GM18499 (cell line): ENCODE data around the gene BMERB1.

ENCODE experiments used
- ATAC-seq: cut with Tn5 transposase; IDR thresholded peaks from one replicate; pipeline ENCODE4 v1.9.1; 2021; ENCODE audit warnings: moderate number of reproducible peaks; ENCODE audit not compliant: insufficient read depth, unreplicated experiment

Gene BMERB1

DNA sequence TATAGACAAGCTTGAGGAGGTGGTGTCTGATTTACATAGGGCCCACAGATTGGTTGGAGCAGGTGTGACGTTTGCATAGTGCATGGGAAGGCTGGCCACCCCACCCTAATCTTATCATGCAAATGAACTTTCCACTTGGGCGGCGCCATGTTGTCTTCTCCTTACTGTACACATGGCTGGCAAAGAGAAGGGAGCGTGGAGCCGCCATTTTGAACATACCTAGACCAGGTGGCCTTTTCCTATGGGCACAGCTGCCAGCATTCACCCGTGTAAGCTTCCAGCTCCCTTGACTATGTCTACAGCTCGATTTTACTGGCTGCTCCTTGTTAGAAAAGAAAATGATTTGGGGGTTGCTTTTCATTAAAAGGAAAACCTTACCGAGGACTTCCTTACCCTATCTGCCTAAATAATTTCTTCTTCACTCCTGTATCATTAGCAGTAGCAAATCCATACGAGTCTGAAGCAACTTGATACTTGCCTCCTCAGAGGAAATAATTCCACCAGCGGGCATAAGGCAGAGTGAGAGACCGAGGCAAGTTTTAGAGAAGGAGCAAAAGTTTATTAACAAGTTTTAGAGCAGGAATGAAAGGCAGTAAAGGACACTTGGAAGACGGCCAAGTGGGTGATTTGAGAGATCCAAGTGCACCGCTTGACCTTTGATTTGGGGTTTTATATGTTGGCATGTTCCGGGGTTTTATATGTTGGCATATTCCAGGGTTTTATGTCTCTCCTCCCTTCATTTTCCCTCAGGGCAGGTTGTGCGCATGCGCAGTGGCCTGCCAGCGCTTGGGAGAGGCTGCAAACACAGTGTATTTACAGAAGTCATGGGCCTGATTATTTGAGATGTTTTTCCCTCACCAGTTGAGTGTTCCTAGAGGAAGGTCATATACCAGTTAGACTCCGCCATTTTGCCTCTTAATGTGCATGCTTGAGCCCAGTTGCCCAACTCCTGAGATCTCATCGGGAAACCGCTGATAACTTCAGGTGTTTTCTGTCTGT lies 142.9 kb downstream of the BMERB1 start:
- no peak for ATAC-seq

GRCh38 chr16:15578824-15579223 lies 144.4 kb downstream of the BMERB1 start:
- no peak for ATAC-seq

GRCh38 chr16:15581127-15581815 lies 146.9 kb downstream of the BMERB1 start:
- no peak for ATAC-seq

DNA sequence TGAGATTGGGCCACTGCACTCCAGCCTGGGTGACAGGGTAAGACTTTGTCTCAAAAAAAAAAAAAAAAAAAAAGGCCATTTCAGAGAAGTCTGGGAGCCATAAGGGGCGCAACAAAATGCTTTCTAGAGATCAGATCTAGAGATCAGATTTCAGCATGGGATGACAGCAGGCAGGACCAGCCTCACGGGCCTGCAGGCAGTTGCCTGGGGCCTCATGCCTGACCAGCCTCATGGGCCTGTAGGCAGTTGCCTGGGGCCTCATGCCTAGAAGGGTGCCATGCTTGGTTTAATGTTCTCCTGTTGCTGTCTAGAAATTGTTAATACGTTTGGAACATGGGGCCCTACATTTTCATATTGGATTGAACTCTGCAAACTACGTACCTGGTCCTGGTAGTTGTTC lies 149.1 kb downstream of the BMERB1 start:
- no peak for ATAC-seq

- ATAC-seq: no peak
These were observed 151.6 kb downstream of the BMERB1 start for GRCh38 chr16:15585956-15586355.

- ATAC-seq: no peak
These were observed 152.3 kb downstream of the BMERB1 start for GRCh38 chr16:15586716-15587115.

DNA sequence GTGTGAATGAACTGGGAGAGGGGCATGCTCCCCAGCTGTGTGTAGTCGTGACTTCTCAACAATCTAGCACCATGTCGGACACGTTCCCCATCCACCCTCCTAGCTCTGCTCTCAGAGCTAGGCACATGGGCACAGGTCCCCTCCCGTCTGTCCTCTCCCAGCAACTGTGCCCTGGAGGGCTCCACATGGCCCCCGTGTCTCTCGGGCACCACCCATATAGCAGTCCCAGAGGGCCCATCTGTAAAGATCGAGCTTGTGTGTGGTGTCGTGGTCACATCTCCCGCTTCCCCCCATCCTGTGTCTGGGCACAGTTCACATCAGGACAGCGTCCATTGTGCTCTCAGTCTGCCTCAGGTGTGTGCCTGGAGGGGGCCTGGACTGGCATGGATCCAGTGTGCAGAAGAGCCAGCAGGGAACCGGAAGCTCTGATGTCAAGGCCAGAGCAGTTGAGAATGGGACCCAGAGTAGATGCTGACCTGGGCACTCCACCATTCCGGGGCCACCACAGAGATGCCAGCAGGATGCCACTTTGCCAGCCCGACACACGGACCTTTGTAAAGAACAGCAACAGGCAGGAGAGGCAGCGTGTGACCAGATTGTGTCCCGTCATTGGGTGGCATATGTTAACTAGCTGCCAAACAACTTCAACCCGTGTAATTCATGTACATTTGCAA lies 152.9 kb downstream of the BMERB1 start:
- ATAC-seq: no peak

GRCh38 chr16:15592324-15592723 lies 157.9 kb downstream of the BMERB1 start:
- no peak for ATAC-seq

DNA sequence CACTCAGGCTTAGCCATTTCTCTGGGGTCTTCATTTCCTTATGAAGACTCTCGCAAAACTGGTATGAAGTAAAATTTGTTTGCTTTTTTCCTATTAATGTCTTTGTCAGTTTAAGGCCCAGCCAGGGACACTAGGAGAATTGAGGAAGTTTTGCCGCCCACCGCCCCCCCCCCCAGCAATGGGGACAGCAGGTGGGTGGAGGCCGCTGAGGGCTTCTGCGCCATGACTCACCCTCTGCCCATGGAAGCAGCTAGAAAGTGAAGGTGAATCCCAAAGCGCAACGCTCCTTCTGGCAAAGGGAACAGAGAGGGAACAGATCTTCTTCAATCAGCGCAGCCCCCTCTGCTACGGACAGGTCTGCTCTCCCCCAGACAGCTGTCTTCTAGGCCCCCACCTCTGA lies 158.8 kb downstream of the BMERB1 start:
- ATAC-seq: no peak

DNA sequence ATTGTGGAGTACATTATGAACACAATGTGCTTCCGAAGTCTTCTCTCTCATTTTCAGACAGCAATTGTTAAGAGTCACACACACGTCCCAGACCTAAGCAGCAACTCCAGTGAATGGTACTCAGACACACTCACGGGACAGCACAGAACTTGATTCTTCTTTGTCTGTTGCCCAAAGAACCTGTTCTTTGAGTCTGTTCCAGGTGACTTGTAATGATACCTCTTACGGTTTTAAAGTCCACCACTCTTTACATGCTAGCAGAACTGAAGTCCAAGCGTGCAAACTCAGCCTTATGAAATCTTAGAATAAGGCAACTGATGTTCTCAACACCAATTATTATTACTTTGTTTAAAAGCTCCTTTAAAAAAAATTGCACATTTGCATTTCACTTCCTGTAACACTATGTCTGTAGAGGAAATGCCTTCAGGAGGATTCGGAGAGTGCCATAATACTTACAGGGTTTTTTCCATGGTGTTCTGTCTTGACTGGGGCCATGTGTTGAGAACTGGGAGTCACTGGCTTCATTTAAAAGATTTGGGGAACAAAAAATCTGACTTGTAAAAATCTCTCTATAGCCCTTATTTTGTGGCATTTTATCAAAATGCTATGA lies 160.4 kb downstream of the BMERB1 start:
- no peak for ATAC-seq

DNA sequence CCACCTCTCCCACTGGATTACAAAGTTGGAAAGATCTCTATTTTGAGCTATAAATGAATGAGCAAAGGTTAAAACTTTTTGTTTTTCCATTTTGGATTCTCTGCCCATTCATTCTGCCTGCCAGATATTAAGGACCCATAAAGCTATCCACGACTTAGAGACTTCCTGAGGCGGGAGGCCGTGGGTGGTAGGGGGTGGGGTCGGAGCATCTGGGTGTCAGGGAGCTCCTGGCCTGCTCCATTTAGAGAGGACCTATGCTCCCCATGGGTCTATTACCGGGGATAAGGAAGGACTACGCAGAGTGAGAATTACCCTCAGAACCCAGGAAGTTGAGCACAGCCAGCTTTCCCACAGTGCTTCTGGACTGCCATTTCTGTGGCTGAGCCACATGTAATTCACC lies 162.7 kb downstream of the BMERB1 start:
- ATAC-seq: no peak

GRCh38 chr16:15597822-15598647 lies 163.6 kb downstream of the BMERB1 start:
- ATAC-seq: no peak

GRCh38 chr16:15598648-15599190 lies 164.3 kb downstream of the BMERB1 start:
- no peak for ATAC-seq

- ATAC-seq: no peak
These were observed 165.1 kb downstream of the BMERB1 start for GRCh38 chr16:15599303-15600070.

- no peak for ATAC-seq
These were observed 167.0 kb downstream of the BMERB1 start for GRCh38 chr16:15601212-15601879.

DNA sequence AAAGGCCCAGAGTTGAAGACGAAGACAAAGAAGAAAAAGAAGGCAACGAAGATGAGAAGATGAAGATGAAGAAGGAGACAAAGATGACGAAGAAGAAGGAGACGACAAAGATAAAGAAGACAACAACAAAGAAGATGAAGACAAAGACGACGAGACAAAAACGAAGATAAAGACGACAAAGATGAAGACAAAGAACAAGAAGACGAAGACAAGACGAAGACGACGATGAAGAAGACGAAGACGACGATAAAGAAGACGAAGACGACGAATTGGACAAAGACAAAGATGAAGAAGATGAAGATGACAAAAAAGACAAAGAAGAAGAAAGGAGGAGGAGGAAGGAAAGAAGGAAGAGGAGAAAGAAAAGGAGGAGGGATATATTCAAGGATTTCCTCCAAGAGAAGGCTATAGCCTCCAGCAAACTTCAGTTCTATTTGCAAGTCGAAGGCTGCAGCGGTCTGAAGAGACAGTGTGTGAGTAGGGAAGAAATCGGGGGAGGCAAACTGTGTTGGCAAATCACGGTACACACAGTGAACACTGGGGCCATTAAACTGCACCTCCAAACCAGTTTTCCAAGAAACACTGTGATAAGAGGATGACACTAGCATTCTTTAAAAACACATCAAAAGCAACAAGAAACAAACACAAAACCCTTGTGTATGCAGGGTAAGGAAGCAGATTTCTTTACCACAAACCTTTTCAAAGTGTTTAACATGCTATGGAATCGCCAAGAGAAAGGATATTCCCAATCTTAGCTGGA lies 168.1 kb downstream of the BMERB1 start:
- ATAC-seq: no peak
